NT2/D1 (cell line): Measurements from ENCODE around the gene IGFBPL1.
"Not testable (repeated sequence)": the region's sequence is repeated elsewhere in the genome, so short reads cannot be mapped to it uniquely, and the experiment has no call there.

Source experiments
- DNase-seq: peaks from one replicate; pipeline ENCODE4 v3.0.0-alpha.2; 2011; ENCODE audit warnings: low read depth, low spot score
- H3K27me3 ChIP-seq: 2 replicates; pipeline ENCODE4 v1.6.0; 2011; ENCODE audit warnings: mild to moderate bottlenecking; ENCODE audit not compliant: insufficient read length, insufficient read depth
- H3K36me3 ChIP-seq: 2 replicates; pipeline ENCODE4 v1.6.1; 2011; ENCODE audit warnings: mild to moderate bottlenecking, low read length, mixed read lengths; ENCODE audit not compliant: insufficient read depth, insufficient read length
- H3K4me1 ChIP-seq: 2 replicates; pipeline ENCODE4 v1.5.1; 2011; ENCODE audit not compliant: insufficient read depth, insufficient read length
- H3K4me3 ChIP-seq: 2 replicates; pipeline ENCODE4 v1.5.1; 2011; ENCODE audit warnings: low read depth; ENCODE audit not compliant: insufficient read length
- H3K9ac ChIP-seq: 2 replicates; pipeline ENCODE4 v1.6.0; 2011; ENCODE audit warnings: low read depth; ENCODE audit not compliant: insufficient read length
- H3K9me3 ChIP-seq: 2 replicates; pipeline ENCODE4 v1.5.1; 2011; ENCODE audit warnings: mild to moderate bottlenecking, low read length; ENCODE audit not compliant: insufficient read depth
- SUZ12 ChIP-seq: IDR thresholded peaks from 2 replicates; pipeline ENCODE4 v1.6.1; 2011; ENCODE audit not compliant: insufficient read length, insufficient read depth; ENCODE audit errors: extremely low read depth
- YY1 ChIP-seq: IDR thresholded peaks from 2 replicates; pipeline ENCODE4 v1.6.1; 2011; ENCODE audit not compliant: insufficient read length, insufficient read depth
- ZNF274 ChIP-seq: IDR thresholded peaks from 2 replicates; pipeline ENCODE4 v1.6.1; 2011; ENCODE audit warnings: mild to moderate bottlenecking, low read depth, low read length

The IGFBPL1 gene

GRCh38 chr9:38406476-38407186 lies 17.6 kb downstream of the IGFBPL1 start:
- TF ChIP-seq YY1 (no peak), SUZ12 (no peak), ZNF274 (no peak)
- H3K36me3 ChIP-seq = no peaks in the 10 kb centered on the region
- no peak overlapping the region for H3K4me3 ChIP-seq
- DNase-seq = no peak
- no peaks in the 10 kb centered on the region for H3K9me3 ChIP-seq
- H3K4me1 ChIP-seq = peaks cover 4% of the 10 kb centered on the region
- no peak overlapping the region for H3K9ac ChIP-seq
- H3K27me3 ChIP-seq = no peaks in the 10 kb centered on the region

- H3K36me3 ChIP-seq = no peaks in the 10 kb centered on the region
- no peak for TF ChIP-seq SUZ12
- TF ChIP-seq YY1 = no peak
- no peak overlapping the region for H3K4me3 ChIP-seq
- no peaks in the 10 kb centered on the region for H3K9me3 ChIP-seq
- H3K27me3 ChIP-seq = no peaks in the 10 kb centered on the region
- no peak overlapping the region for H3K9ac ChIP-seq
- DNase-seq = no peak
- H3K4me1 ChIP-seq = peaks cover 9% of the 10 kb centered on the region
Measured at GRCh38 chr9:38405785-38406184, 18.5 kb downstream of the IGFBPL1 start.

GRCh38 chr9:38404314-38404713 lies 19.9 kb downstream of the IGFBPL1 start:
- DNase-seq = no peak
- peaks cover 9% of the 10 kb centered on the region for H3K4me1 ChIP-seq
- no peaks in the 10 kb centered on the region for H3K9me3 ChIP-seq
- no peaks in the 10 kb centered on the region for H3K27me3 ChIP-seq
- no peaks in the 10 kb centered on the region for H3K36me3 ChIP-seq
- H3K4me3 ChIP-seq = no peak overlapping the region
- no peak for TF ChIP-seq YY1
- TF ChIP-seq ZNF274 = no peak
- no peak for TF ChIP-seq SUZ12
- H3K9ac ChIP-seq = no peak overlapping the region

- no peak overlapping the region for H3K4me3 ChIP-seq
- peaks cover 9% of the 10 kb centered on the region for H3K4me1 ChIP-seq
- no peaks in the 10 kb centered on the region for H3K9me3 ChIP-seq
- peaks cover 17% of the 10 kb centered on the region for H3K36me3 ChIP-seq
- no peak for TF ChIP-seq SUZ12
- no peak for TF ChIP-seq ZNF274
- no peak for TF ChIP-seq YY1
- H3K27me3 ChIP-seq = no peaks in the 10 kb centered on the region
- DNase-seq = no peak
- no peak overlapping the region for H3K9ac ChIP-seq
Measured at GRCh38 chr9:38401994-38402393, 22.3 kb downstream of the IGFBPL1 start.

- H3K4me3 ChIP-seq, H3K27me3 ChIP-seq, H3K9me3 ChIP-seq, DNase-seq, H3K4me1 ChIP-seq, H3K9ac ChIP-seq: not testable (repeated sequence)
- H3K36me3 ChIP-seq = peaks cover 43% of the 10 kb centered on the region
Measured at GRCh38 chr9:38399191-38399590, 25.1 kb downstream of the IGFBPL1 start.

- Histone ChIP-seq H3K4me1 (peaks cover 6% of the 10 kb centered on the region), H3K36me3 (peaks cover 47% of the 10 kb centered on the region), H3K27me3 (peaks cover 3% of the 10 kb centered on the region), H3K4me3 (no peak overlapping the region), H3K9me3 (no peaks in the 10 kb centered on the region), H3K9ac (no peak overlapping the region)
- no peak for DNase-seq
- TF ChIP-seq YY1 (no peak), ZNF274 (no peak)
Measured at GRCh38 chr9:38396371-38396671, 27.9 kb downstream of the IGFBPL1 start.

GRCh38 chr9:38395653-38396370 lies 28.4 kb downstream of the IGFBPL1 start:
- DNase-seq = no peak
- Histone ChIP-seq H3K4me3 (no peak overlapping the region), H3K4me1 (peaks cover under 1% of the 10 kb centered on the region), H3K36me3 (peaks cover 47% of the 10 kb centered on the region), H3K9ac (no peak overlapping the region), H3K9me3 (no peaks in the 10 kb centered on the region), H3K27me3 (peaks cover 9% of the 10 kb centered on the region)
- no peak for TF ChIP-seq ZNF274
- no peak for TF ChIP-seq SUZ12
- TF ChIP-seq YY1 = no peak
